Activated CD4-positive, alpha-beta T cell treated with anti-CD3 and anti-CD28 coated beads, Interleukin-10, Interleukin-2, amounts not matched to agents 100 ng/mL and 50 ng/mL, durations not matched to agents 16 hours and 8 hours (primary cell): ENCODE results near the gene DRAM1.
"Not testable (repeated sequence)": the region's sequence is repeated elsewhere in the genome, so short reads cannot be mapped to it uniquely, and the experiment has no call there.

Source experiments
- DNase-seq: peaks from one replicate; pipeline ENCODE4 v3.0.0-alpha.2; 2020

The DRAM1 gene

DNA sequence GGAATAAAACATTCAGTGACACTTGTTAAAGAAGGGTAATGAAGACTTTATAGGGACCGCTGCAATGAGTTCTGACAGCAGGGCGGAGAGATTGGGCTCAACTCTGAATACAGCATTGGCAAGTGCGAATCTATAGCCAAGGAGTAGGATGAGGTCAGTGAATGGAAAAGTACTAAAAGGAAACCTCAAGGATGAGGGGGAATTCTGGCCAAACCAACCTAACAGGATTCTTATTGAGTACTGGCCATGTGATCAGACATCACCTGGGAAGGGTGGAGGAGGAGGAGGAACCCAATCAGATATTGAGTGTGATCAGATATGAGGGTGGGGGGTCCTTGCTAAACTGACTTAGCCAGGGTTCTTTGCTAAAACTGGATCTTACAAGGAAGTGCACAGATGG is 31.0 kb downstream of the DRAM1 start:
- DNase-seq, result no peak

DNA sequence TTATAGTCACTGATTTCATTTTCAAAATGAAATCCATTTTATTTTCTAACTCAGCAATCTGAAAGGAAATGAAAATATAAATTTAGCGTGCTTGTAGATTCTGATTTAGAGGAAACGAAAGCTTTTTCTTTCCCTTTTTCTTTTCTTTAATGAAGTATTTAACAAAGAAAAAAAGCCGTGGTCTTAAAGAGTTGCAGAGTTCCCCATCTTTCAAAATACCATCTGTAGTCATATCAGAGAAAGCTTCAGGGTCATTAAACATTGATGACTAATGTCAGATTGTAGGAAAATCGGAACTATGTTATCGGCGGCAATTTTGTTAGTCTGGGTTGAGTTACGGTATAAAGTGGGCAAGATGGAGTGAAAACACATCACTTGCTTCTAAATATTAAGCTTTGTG is 32.3 kb downstream of the DRAM1 start:
- DNase-seq, result no peak

DNA sequence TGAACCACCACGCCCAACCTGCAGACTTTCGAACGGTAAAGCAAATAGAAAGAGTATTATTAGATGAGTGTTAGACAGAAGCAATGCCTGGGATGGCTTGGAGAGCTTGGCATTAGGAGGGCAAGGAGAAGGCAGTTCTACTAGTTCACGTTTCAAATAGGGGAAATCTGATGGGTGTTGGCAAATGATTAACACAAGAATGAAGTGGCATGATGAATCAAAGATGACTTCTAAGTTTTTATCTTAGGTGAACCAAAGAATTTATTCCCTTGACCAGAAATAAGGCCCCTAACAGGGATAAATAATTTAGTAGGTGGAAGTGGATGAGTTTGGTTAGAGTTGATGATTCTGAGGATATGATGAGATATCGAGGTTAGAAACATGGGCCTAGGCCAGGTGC is 38.5 kb downstream of the DRAM1 start:
- DNase-seq, result no peak

DNA sequence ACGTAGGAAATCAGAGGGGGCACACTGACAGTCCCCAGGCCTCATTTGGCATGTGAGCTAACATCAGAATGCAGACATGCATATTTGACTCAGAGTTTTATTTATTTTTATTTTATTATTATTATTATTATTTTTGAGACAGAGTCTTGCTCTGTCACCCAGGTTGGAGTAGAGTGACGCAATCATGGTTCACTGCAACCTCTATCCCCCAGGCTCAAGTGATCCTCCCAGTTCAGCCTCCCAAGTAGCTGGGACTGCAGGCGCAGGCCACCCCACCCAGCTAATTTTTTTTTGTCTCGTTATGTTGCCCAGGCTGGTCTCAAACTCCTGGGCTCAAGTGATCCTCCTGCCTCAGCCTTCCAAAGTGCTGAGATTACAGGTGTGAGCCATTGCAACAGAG is 41.4 kb downstream of the DRAM1 start:
- not testable (repeated sequence) for DNase-seq

DNA sequence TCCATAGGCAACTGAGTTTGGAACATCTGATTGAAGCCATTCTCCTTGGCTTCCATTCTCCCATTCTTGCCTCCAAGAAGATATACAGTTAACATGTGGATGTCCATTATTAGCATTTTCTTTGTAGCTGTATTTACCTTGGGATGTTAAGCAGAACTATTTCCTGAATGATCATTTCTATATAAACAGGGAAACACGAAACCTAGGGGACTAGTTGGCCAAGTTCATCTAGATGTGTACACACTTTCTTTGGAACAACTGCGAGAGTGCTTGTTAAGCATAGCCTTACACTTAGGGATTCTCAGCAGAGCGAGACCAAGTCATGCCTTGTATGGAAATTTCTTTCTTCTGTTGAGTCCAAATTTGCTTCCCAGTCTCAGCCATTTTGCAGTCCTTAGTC is 42.1 kb downstream of the DRAM1 start:
- DNase-seq, result no peak

DNA sequence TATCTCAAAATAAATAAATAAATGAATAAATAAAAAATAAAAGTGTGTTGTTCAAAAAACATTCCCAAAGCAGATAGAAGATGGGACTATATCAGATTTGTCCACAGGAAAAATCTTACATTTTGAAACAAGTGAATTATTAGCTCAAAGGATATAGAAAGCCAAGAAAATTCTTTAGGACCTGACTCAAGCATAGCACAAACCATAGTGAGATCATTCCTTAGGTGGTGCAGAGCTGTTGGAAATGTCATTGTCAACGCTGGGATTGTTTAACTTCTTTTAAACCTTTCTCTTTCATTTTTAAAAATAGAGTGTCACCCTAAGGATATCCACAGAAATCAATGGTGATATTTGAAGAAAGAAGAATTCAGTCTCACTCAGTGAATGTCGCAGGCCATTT is 43.5 kb downstream of the DRAM1 start:
- DNase-seq, result no peak

DNA sequence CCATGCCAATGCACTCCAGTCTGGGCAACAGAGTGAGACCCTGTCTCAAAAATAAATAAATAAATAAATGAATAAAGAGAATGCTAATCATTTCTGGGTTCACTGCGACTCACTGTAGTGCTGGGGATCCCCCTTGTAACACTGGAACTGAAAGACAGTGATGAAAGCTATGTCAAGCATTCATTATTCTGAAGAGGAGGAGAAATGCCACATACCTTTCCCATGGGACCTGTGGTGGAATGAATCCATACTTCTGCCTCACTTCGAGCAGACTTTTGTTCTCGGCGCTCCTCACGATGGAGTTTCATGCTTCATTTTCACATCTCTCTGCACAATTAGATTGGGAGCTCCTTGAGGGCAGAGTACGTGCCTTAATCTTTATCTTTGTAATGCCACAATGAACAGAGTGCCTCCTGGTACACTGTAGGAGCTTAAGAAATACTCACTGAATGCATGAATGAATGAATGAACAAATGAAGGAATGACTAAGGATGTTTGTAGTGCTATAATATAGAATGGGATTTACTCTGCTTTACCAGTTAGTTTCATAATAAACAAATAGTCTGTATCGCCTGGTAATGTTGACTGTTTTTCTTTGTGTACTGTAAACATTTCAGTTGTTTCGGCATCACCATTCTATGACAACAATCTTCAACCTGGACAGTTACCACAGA is 45.8 kb downstream of the DRAM1 start:
- no peak for DNase-seq

DNA sequence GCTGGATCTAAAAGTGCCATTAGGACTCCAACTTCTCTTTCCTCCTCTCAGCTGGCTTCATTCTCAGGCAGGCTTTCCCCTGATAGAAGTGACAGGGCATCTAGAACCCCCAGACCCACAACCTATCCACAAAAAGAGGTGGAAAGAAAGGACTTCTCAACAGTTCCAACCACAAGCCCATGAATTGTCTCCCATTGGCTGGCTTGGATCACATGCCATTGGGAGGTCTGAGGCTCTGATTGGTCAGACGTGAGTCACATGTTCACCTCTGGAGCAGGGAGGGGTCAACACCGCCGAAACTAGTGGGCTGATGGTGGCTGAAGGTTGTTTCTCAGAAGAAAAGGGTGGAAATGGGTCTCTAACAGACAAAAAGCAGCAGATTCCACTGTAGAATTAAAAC is 47.2 kb downstream of the DRAM1 start:
- no peak for DNase-seq

DNA sequence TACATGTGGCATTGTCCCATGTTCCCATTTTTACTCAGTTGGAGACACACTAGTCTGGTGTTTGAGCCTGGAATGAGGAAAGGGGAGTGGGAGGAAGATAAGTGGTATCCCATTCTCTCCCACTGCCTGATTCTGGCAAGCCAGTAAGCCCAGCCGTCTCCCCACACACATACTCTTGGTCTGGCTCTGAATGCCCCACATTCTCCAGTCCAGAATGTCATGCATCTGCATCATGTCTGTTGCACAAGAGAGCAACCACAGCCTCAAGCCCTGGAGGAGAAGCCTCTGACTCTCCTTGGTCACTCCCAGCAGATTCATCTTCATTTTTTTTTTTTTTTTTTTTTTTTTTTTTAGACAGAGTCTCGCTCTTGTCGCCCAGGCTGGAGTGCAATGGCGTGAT is 48.0 kb downstream of the DRAM1 start:
- no peak for DNase-seq

DNA sequence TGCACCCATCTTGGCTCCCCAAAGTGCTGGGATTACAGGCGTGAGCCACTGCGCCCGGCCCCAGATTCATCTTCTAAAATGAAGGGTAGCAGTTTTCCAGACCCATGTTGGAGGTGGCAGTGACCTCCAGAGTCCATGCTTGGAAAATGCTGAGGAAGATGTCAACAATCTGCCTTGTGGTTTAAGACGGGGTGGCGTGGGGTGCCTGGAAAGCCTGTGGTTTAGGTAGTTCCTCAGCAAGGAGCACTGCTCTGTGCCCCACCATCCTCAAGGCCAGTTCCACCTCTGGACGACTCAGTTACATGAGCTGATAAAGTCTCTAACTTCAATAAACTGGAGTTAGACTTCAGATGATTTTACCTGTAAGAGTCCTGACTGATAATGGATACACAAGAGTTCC is 48.6 kb downstream of the DRAM1 start:
- DNase-seq, result no peak

DNA sequence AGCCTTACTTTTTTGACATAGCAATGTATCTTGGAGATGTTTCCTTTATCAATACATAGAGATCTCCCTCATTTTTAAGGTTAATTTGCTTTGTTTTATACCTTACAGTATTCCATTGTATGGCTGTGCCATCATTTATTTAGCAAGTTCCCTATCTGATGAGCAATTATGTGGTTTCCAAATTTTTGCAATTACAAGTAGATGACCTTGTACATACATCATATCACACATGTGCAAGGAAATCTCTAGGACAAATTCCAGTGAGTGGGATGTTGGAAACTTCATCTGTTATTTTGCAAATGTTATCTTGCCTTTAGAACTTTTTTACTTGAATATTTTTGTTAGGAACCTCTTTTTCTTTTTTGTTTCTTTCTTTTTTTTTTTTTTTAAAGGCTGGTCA is 49.7 kb downstream of the DRAM1 start:
- no peak for DNase-seq

DNA sequence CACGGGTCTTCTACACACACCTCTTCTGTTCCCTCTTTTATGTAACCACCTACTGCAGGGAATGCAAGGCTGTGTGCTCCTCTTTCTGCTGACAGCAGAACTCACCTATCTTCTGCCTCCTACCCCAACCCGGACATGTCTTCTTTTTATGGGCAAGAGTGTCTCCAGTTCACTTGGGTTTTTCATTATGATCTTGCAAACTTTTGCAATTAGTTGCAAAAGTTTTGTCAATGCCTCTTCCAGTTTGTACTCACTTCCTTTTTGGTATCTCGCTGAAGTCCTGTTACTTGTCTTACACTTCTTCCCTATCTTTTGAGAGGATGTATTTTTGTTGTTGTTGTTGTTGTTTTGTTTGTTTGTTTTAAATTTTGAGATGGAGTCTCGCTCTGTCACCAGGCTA is 50.6 kb downstream of the DRAM1 start:
- DNase-seq, result peak; percentile 26

DNA sequence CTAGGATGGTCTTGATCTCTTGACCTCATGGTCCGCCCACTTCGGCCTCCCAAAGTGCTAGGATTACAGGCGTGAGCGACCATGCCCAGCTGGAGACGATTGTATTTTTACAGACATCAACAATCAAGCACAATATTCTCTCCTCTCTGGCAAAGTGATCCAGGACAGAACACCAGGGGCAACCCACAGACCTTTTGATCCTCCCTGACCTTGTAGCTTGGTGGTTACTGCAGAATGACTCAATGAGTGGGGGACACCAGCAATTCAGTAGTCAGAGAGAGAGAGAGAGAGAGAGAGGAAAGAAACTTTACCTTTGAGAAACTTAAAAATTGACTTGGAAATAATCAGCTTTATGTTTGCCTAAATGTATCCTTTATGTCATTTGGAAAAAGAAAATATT is 51.2 kb downstream of the DRAM1 start:
- DNase-seq, result no peak

DNA sequence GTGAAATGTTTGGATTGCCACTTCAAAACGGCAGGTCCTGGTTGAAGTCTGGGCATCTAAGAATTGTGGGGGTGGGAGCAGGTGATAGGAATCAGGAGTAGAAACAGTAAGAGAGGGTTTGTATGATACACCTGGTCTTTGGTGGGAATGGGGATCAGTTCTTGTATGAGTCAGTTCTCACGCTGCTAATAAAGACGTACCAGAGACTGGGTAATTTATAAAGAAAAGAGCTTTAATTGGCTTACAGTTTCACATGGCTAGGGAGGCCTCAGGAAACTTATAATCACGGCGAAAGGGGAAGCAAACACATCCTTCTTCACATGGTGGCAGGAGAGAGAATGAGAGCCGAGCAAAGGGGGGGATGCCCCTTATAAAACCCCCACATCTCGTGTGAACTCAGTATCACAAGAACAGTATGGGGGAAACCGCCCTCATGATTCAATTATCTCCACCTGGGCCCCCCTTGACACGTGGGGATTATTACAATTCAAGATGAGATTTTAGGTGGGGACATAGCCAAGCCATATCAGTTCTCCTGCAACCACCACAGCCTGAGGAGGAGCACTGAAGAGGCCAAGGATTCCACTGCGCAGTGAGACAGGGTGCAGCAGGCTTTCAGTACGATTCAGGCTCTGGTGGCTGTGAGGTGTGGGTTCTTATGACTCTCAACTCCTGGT is 52.1 kb downstream of the DRAM1 start:
- no peak for DNase-seq

DNA sequence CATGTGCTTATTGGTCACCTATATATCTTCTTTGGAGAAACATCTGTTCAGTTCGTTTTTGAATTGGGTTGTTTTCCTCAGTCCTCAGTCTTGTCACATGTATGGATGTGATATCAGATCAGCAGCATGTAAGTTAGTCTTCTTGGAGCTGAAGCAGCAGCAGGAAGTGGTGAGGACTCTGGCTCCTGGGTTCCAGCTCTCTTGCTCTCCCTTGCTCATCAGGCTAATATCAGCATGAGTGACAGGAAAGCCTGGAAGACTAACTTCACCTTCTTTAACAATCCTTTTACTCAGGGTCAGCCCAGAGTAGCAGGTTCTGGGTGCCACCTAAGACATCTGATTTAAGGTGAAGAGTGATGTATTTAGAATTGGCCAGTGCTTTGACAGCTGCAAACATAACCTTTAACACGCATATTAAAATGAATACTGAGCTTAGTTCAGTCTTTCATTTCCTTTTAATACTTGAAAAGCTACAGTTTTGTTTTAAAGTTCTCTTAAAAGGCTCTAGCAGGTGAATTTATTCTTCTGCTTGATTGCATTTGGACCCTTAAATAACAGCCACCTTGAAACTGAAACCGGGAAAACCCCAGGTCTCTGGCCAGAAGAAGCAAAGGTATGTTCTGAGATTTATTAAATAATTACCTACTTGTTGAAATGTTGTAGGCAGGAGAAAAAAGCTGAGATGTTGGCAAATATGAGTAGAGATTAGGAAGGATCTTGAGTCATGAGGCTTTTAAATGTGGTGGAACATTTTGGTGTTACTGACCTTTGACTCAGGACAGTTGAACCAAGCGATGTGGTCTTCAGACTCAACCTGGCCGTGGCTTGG is 54.3 kb downstream of the DRAM1 start:
- no peak for DNase-seq

DNA sequence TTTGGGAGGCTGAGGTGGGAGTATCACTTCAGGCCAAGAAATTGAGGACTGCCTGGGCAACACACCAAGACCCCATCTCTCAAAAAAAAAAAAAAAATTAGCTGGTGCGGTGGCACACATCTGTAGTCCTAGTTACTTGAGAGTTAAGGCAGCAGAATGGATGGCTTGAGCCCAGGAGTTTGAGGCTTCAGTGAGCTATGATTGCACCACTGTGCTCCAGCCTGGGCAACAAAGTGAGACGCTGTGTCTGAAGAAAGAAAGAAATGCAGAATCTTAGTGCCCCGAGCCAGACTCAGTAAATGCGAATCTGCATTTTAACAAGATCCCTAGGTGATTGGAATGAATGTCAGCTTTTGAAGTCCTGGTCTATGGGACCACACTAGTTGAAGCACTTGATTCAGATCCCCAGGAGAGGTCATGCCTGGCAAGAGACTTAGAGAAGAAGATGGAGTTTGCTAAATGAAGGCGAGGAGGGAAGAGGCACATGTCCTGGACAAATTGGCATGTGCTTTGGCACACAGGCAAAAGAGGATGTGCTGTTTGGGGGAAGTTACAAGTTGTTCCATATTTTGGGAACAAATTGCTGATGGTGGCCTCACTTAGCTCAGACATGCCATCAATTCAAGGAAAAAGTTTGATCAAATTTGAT is 56.6 kb downstream of the DRAM1 start:
- DNase-seq, result no peak

DNA sequence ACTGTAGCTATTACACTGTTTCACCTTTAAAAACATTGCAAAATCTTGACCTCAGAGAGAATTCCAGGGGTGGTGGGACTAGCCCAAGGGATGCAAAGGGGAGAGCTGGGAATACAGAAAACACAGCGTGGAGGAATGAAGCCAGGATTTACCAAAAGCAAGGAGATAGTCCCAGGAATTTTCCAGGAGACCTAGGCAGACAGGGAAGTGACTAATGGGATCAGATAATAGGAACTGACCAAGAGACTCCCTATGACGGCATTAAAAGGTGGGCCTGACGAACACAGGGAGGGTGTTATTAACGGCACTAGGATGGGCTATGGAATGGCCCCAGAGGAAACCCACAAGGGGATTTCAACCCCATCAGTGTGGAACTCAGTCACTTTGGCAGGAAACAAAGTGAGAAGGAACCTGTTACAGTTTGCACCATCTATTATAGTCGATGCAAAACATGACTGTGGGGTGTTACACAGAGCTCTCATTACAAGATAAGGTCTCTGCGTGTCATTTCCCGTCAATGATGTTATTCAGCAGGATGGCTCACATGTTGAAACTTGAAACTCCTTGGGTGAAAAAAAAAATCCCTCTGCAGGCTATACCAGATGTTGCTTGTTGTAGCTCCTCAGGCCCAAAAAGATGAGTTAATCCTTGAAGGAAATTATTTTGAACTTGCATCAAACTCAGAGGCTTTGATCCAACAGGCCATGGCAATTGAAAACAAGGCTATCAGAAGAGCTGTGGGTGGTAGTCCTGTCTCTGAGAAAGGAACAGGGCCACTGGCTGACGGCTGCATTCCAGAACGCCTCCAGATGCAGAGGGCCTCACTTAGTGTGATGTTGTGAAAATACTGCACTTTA is 58.7 kb downstream of the DRAM1 start:
- peak; percentile 88 for DNase-seq

DNA sequence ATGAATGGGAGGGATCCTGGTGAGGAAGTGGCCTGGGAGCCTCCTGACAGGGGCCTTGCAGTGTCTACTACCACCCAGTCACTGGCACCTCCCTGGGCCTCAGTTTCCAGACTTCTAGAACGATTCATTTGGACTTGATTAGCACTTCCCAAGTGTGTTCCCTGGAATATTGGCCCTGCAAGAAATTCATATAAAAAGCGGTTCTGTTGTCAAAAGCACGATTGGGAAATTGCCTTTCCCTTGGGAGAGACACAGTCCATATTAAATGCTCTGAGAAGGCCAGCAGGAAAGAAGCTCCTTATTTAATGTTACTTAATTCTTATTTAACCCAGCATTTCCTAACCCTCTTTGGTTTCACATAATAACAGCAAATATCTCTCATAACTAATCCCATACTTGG is 61.9 kb downstream of the DRAM1 start:
- no peak for DNase-seq

DNA sequence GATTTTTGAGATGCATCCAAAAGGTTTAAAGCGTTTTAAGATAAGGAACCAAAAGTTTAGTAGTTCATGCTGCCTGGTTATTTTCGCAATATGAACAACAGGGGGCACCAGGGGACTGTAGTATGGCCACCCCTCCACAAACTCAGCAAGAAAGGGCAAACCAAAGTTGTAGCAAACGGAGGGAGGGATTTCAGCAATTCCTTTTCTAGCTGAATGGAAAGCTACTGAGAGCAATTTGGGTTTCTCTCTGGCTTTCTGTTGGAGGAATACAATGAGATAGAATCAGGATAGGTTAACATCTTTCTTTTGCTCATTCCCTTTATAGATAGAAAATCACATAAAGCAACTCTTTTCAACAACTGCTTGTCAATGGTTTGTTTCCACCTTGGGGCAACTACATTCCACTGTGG is 62.5 kb downstream of the DRAM1 start:
- peak; percentile 78 for DNase-seq

DNA sequence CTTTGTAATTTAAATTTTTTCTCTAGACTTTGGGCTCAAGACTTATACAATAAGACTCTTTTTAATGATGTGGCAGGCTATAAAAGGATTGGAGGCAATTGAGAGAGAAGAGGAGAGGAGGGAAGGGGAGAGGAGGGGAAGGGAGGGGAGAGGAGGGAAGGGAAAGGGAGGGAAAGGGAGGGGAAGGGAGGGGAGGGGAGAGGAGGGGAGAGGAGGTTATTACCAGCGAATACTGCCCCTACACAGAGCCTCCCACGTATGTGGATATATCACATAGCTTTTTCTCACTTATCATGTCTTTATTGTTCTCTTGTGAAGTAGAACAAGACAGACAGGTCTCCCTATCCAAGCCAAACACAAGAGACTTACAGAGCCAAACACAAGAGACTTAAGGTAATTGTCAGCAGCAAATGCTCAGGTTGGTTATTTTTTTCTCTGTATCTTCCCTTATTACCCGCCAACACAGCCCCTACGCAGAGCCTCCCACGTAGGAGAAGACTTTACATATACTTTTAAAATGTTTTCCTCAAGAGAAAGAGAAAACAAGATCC is 63.1 kb downstream of the DRAM1 start:
- no peak for DNase-seq

DNA sequence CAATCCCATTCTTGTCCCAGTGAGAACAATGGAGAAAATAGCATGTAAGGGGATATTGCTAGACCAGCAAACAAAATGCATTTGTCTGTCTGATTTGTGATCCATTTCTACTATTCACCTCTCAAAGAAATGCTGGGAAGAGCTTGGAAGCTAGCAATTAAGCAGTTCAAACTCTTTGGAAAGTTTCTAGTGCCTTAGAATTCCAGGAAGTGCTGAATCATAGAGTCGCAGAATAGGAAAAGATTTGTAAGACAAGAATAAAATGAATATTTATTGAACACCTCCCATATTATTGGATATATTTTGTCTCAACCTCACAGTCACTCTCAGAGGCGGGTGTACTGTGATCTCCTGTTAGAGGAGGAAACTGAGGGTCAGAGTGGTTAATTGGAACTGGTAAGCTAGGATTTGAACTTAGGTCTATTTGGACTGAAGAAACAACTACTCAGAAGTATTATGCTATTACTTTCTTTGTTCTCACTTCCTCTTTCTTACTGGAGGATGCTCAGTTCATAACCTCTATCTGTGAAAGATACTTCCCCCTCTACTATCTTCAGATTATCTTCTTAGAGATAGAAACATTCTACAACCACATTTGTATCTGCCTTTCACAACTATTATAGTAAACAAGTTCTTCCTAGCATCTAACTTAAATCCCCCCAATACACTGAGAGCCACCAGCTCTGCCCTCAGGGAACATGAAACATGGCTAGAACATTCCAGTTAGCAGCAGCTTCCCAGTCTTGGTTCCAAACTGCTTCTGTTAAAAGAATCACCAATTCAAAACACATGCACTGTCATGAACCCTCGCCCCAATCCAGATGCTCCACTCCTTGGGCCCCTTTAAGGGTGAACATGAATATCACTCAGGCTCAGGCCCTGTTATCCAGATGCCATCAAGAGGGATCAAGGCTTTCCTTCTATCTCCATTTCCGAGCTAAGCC is 64.2 kb downstream of the DRAM1 start:
- no peak for DNase-seq
